PC-3 (cell line): ENCODE data around the gene MACO1.

Experiments
- CTCF ChIP-seq: fragments of 300-600 bp; sonication (generic); conservative IDR thresholded peaks from 2 replicates; pipeline ENCODE4 v1.5.1; 2017; ENCODE audit warnings: antibody characterized with exemption, low read depth, mild to moderate bottlenecking, low read length
- EZH2 ChIP-seq: fragments of 300-600 bp; sonication (generic); IDR thresholded peaks from one replicate; pipeline ENCODE4 v1.6.1; 2017; ENCODE audit warnings: antibody characterized with exemption, mild to moderate bottlenecking, low read length; ENCODE audit not compliant: unreplicated experiment

DNA sequence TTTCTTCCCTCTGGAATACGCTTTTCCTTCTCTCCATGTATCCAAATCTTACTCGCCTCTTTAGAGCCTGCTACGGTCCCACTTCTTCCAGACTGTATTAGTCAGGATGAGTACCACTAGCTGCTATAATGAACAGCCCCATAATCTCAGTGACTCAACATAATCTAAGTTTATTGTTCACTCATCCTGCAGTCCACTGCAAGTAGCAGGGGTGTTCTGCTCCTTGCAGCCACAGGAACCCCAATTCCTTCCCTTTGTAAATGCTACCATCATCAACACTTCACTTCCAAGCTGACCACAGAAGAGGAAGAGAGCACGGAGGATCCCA lies 94.6 kb downstream of the MACO1 start:
- TF ChIP-seq CTCF, result no peak
- no peak for TF ChIP-seq EZH2
